ENCODE measurements around the gene THSD7B.

GRCh38 chr2:137444970-137445369 is 679.6 kb downstream of the THSD7B start:
- TF ChIP-seq CREB5 (CRISPR knock-in tag; IDR thresholded peaks at IDR 0.05; ENCODE audit: low read depth) (no peak), ZNF70 (CRISPR knock-in tag; IDR thresholded peaks at IDR 0.05) (no peak), GLIS3 (CRISPR knock-in tag; IDR thresholded peaks at IDR 0.05) (no peak), PATZ1 (CRISPR knock-in tag; IDR thresholded peaks at IDR 0.05; ENCODE audit: borderline replicate concordance) (no peak), ZFP3 (CRISPR knock-in tag; IDR thresholded peaks at IDR 0.05) (no peak), RARB (CRISPR knock-in tag; IDR thresholded peaks at IDR 0.05) (no peak), ZC3H10 (CRISPR knock-in tag; IDR thresholded peaks at IDR 0.05) (no peak), ZFP30 (CRISPR knock-in tag; IDR thresholded peaks at IDR 0.05) (no peak), BACH2 (CRISPR knock-in tag; IDR thresholded peaks at IDR 0.05; ENCODE audit: borderline replicate concordance) (no peak), ARNTL (CRISPR knock-in tag; IDR thresholded peaks at IDR 0.05; ENCODE audit: borderline replicate concordance, low read depth) (no peak), TSHZ2 (CRISPR knock-in tag; IDR thresholded peaks at IDR 0.05) (no peak), OSR1 (CRISPR knock-in tag; IDR thresholded peaks at IDR 0.05) (no peak)

All from SK-N-SH treated with all-trans-retinoic acid at 6 μM for 48 hours (cell line).